ENCODE data around the gene ASCL5. TPM values are rescaled to one million over a fixed set of nuclear protein-coding genes. Genes with fewer than 3 reads are reported as not detected.
A peak's percentile ranks its signal among the peaks of the same experiment; 100 is the strongest.

Gene ASCL5
- total and polyA plus RNA-seq, 9 of the 15 experiments (the other 6 are each of a cell fraction or from before 2014, with no cell fraction given): 0.09 TPM; not detected in 8

GRCh38 chr1:201153474-201154388 is 26.7 kb upstream of the ASCL5 start (continued):
- TF ChIP-seq ZHX1 (conservative IDR thresholded peaks at IDR 0.05; ENCODE audit: low read length): no peak
- TF ChIP-seq NR3C1 (CRISPR knock-in tag; IDR thresholded peaks at IDR 0.05): no peak
- TF ChIP-seq SLC30A9 (CRISPR knock-in tag; IDR thresholded peaks at IDR 0.05): no peak
- TF ChIP-seq KLF6 (CRISPR knock-in tag; IDR thresholded peaks at IDR 0.05; ENCODE audit: borderline replicate concordance): no peak
- no peak for TF ChIP-seq RBM15 (IDR thresholded peaks at IDR 0.05; ENCODE audit: insufficient read depth, low read length)
- peak; percentile 96 for TF ChIP-seq CTBP1 (IDR thresholded peaks at IDR 0.05; ENCODE audit: borderline replicate concordance)
- TF ChIP-seq ZNF766 (CRISPR knock-in tag; conservative IDR thresholded peaks at IDR 0.05): 0 out of 2 replicates have a peak, but pooled peaks have one; percentile 43
- TF ChIP-seq ETS1 (conservative IDR thresholded peaks at IDR 0.05; ENCODE audit: control insufficient read depth, low read depth, low read length): no peak
- peak; percentile 22 for TF ChIP-seq SMARCB1 (IDR thresholded peaks at IDR 0.05; ENCODE audit: insufficient read length, low read depth)
- TF ChIP-seq NR2F6 (CRISPR knock-in tag; IDR thresholded peaks at IDR 0.05): no peak
- no peak for TF ChIP-seq GABPB2 (CRISPR knock-in tag; conservative IDR thresholded peaks at IDR 0.05)
- no peak for TF ChIP-seq ZNF124 (CRISPR knock-in tag; IDR thresholded peaks at IDR 0.05)
- no peak for TF ChIP-seq HDAC3 (IDR thresholded peaks at IDR 0.05; ENCODE audit: borderline replicate concordance, partially characterized antibody)
- TF ChIP-seq HDAC6 (IDR thresholded peaks at IDR 0.05; ENCODE audit: low read depth, low read length): no peak
- TF ChIP-seq THRA (IDR thresholded peaks at IDR 0.05): no peak
- no peak for TF ChIP-seq SNRNP70 (optimal IDR thresholded peaks at IDR 0.05; ENCODE audit: low read depth, low read length)
- peak; percentile 90 for TF ChIP-seq MTA2 (IDR thresholded peaks at IDR 0.05; ENCODE audit: low read depth)
- TF ChIP-seq NCOA6 (IDR thresholded peaks at IDR 0.05): peak; percentile 54; the same call in 1 of the 2 replicates
- TF ChIP-seq TAL1 (IDR thresholded peaks at IDR 0.05): peak; percentile 97
- no peak; the same call in 1 of the 2 replicates for TF ChIP-seq OTX1 (CRISPR knock-in tag; IDR thresholded peaks at IDR 0.05)
- no peak for TF ChIP-seq ERF (CRISPR knock-in tag; IDR thresholded peaks at IDR 0.05)
- no peak for TF ChIP-seq SNAPC5 (CRISPR knock-in tag; IDR thresholded peaks at IDR 0.05)

All from K562 (cell line).